Nucleus accumbens (tissue), 56 donors: Measurements from ENCODE around the gene PRKAB1.
"Not testable (repeated sequence)": the region's sequence is repeated elsewhere in the genome, so short reads cannot be mapped to it uniquely, and the experiment has no call there.

ENCODE experiments used
- DNase-seq, 56 donors: peaks; one replicate each; lab custom pipeline; 2025; lab: John Stamatoyannopoulos, UW

Gene PRKAB1

GRCh38 chr12:119667577-119668323, at the start of gene PRKAB1:
Gene PRKAB1, plus strand, starts transcription at chr12:119668133. Its CDS starts 112 bp downstream, at chr12:119668245.
- peak; percentile 68 to 97 (median 91) for DNase-seq

GRCh38 chr12:119618328-119618896, 49.5 kb upstream of the PRKAB1 start:
- DNase-seq, result not testable (repeated sequence)

GRCh38 chr12:119620490-119620889, 47.4 kb upstream of the PRKAB1 start:
- no peak for DNase-seq

GRCh38 chr12:119621878-119622277, 46.1 kb upstream of the PRKAB1 start:
- no peak for DNase-seq

GRCh38 chr12:119624966-119625365, 43.0 kb upstream of the PRKAB1 start:
- DNase-seq, result no peak

- no peak for DNase-seq
Measured at GRCh38 chr12:119627019-119627643, 40.8 kb upstream of the PRKAB1 start.

GRCh38 chr12:119627686-119628085, 40.2 kb upstream of the PRKAB1 start:
- DNase-seq, result no peak

GRCh38 chr12:119630223-119630780, 37.6 kb upstream of the PRKAB1 start:
- no peak for DNase-seq

GRCh38 chr12:119630962-119631550, 36.9 kb upstream of the PRKAB1 start:
- no peak for DNase-seq

- DNase-seq, result no peak
Measured at GRCh38 chr12:119631930-119632678, 35.8 kb upstream of the PRKAB1 start.

GRCh38 chr12:119634743-119635142, 33.2 kb upstream of the PRKAB1 start:
- DNase-seq, result no peak

GRCh38 chr12:119642986-119643385, 24.9 kb upstream of the PRKAB1 start:
- no peak for DNase-seq

- DNase-seq, result no peak
Measured at GRCh38 chr12:119644930-119645329, 23.0 kb upstream of the PRKAB1 start.

GRCh38 chr12:119645535-119646059, 22.3 kb upstream of the PRKAB1 start:
- DNase-seq, result no peak

GRCh38 chr12:119649202-119649808, 18.6 kb upstream of the PRKAB1 start:
- DNase-seq, result no peak

- no peak for DNase-seq
Measured at GRCh38 chr12:119652665-119653064, 15.3 kb upstream of the PRKAB1 start.

GRCh38 chr12:119657001-119657400, 10.9 kb upstream of the PRKAB1 start:
- DNase-seq, result not testable (repeated sequence)

GRCh38 chr12:119658166-119658565, 9.8 kb upstream of the PRKAB1 start:
- not testable (repeated sequence) for DNase-seq

- DNase-seq, result peak in 2 of 56 donors; percentile 9 to 29
Measured at GRCh38 chr12:119659289-119659897, 8.5 kb upstream of the PRKAB1 start.
